Loucy (cell line): Measurements from ENCODE around the gene EXOC2.

ENCODE experiments used
- H2AFZ ChIP-seq: fragments of 200-600 bp; sonication (generic); 2 replicates; pipeline ENCODE4 v1.6.0; 2016; ENCODE audit warnings: antibody characterized with exemption, mild to moderate bottlenecking, low read length, moderate library complexity
- H3F3A ChIP-seq: fragments of 200-600 bp; 2 replicates; pipeline ENCODE4 v1.6.0; 2016; ENCODE audit warnings: antibody characterized with exemption, low read depth, mild to moderate bottlenecking
- H3K27me3 ChIP-seq: fragments of 200-600 bp; sonication (generic); 2 replicates; pipeline ENCODE4 v1.6.1; 2014; ENCODE audit warnings: low read length, mild to moderate bottlenecking; ENCODE audit not compliant: insufficient read depth, poor library complexity, severe bottlenecking
- H3K36me3 ChIP-seq: fragments of 200-600 bp; sonication (generic); 2 replicates; pipeline ENCODE4 v1.6.1; 2016; ENCODE audit warnings: low read length; ENCODE audit not compliant: insufficient read depth
- H3K4me1 ChIP-seq: fragments of 200-600 bp; sonication (generic); 2 replicates; pipeline ENCODE4 v1.5.1; 2014; ENCODE audit warnings: low read length, mild to moderate bottlenecking; ENCODE audit not compliant: insufficient read depth, poor library complexity, severe bottlenecking
- H3K4me2 ChIP-seq: fragments of 200-600 bp; sonication (generic); 2 replicates; pipeline ENCODE4 v1.6.0; 2014; ENCODE audit warnings: antibody characterized with exemption, low read length, low read depth, mild to moderate bottlenecking; ENCODE audit not compliant: poor library complexity, severe bottlenecking
- H3K4me3 ChIP-seq: fragments of 200-600 bp; sonication (generic); 2 replicates; pipeline ENCODE4 v1.5.1; 2014; ENCODE audit warnings: low read length, mild to moderate bottlenecking, mixed read lengths; ENCODE audit not compliant: poor library complexity, severe bottlenecking
- H3K79me2 ChIP-seq: fragments of 200-600 bp; sonication (generic); 2 replicates; pipeline ENCODE4 v1.6.1; 2014; ENCODE audit warnings: low read length; ENCODE audit not compliant: insufficient read depth
- H3K9ac ChIP-seq: fragments of 200-600 bp; sonication (generic); 2 replicates; pipeline ENCODE4 v1.6.0; 2014; ENCODE audit warnings: mild to moderate bottlenecking, low read depth, low read length, moderate library complexity; ENCODE audit not compliant: poor library complexity, severe bottlenecking
- H3K9me2 ChIP-seq: fragments of 200-600 bp; sonication (generic); replicated peaks from 2 replicates; pipeline ENCODE4 v1.6.1; 2016; ENCODE audit warnings: low read depth, low read length, mixed read lengths
- H3K9me3 ChIP-seq: fragments of 200-600 bp; sonication (generic); 2 replicates; pipeline ENCODE4 v1.6.1; 2014; ENCODE audit warnings: mild to moderate bottlenecking, antibody characterized with exemption, low read length, low read depth; ENCODE audit not compliant: insufficient read depth
- H4K20me1 ChIP-seq: fragments of 200-600 bp; sonication (generic); 2 replicates; pipeline ENCODE4 v1.6.0; 2014; ENCODE audit warnings: antibody characterized with exemption, low read length, mild to moderate bottlenecking; ENCODE audit not compliant: insufficient read depth, poor library complexity, severe bottlenecking
- EZH2phosphoT487 ChIP-seq: fragments of 200-600 bp; IDR thresholded peaks from 2 replicates; pipeline ENCODE4 v1.6.1; 2018; ENCODE audit warnings: antibody characterized with exemption, mild to moderate bottlenecking, moderate library complexity, borderline replicate concordance
- TF ChIP-seq, protein P1 (sequence below): fragments of 200-600 bp; sonication (generic); conservative IDR thresholded peaks from 2 replicates; pipeline ENCODE4 v1.5.1; 2014; ENCODE audit warnings: mild to moderate bottlenecking, antibody characterized with exemption, low read length

The EXOC2 gene

DNA sequence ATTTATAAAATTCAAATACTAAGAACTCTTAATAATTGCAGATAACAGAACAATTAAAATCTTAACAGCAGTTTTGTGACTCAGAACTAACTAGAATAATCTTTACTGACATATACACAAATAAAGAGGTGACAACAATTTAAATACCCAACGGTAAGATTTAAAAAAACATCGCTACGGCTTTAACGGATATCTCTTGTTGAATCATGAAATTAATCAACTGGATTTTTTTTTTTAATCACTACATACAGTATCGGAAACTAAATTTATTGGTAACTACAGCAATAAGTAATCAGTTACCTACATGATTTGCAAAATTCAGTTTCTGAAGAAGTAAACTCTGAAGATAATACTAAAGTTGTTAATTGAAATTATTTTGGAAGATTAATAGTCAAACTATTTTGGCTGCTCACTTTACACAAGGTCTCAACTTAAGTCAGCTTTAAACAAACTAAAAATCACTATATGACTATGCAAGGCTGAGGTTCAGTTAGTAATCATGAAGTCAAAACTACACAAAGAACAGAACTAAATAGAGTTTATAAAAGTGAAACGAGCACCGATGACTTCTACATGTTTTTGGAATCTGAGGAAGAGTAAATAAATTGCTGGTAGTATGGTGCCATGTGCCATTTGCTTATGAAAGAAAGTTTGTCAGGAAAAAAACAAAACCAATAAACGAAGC, 164.8 kb downstream of the EXOC2 start:
- Histone ChIP-seq H3K27me3 (no peaks in the 10 kb centered on the region), H3K9me2 (no peaks in the 10 kb centered on the region), H3K79me2 (no peaks in the 10 kb centered on the region), H3F3A (no peaks in the 10 kb centered on the region), H3K9me3 (no peaks in the 10 kb centered on the region), H3K36me3 (no peaks in the 10 kb centered on the region), H3K4me2 (no peak overlapping the region), H3K4me3 (no peak overlapping the region), H2AFZ (no peak overlapping the region), H3K9ac (no peak overlapping the region), H4K20me1 (no peaks in the 10 kb centered on the region), H3K4me1 (no peaks in the 10 kb centered on the region)
- no peak for TF ChIP-seq EZH2phosphoT487
- TF ChIP-seq, protein P1, sequence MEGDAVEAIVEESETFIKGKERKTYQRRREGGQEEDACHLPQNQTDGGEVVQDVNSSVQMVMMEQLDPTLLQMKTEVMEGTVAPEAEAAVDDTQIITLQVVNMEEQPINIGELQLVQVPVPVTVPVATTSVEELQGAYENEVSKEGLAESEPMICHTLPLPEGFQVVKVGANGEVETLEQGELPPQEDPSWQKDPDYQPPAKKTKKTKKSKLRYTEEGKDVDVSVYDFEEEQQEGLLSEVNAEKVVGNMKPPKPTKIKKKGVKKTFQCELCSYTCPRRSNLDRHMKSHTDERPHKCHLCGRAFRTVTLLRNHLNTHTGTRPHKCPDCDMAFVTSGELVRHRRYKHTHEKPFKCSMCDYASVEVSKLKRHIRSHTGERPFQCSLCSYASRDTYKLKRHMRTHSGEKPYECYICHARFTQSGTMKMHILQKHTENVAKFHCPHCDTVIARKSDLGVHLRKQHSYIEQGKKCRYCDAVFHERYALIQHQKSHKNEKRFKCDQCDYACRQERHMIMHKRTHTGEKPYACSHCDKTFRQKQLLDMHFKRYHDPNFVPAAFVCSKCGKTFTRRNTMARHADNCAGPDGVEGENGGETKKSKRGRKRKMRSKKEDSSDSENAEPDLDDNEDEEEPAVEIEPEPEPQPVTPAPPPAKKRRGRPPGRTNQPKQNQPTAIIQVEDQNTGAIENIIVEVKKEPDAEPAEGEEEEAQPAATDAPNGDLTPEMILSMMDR = no peak

DNA sequence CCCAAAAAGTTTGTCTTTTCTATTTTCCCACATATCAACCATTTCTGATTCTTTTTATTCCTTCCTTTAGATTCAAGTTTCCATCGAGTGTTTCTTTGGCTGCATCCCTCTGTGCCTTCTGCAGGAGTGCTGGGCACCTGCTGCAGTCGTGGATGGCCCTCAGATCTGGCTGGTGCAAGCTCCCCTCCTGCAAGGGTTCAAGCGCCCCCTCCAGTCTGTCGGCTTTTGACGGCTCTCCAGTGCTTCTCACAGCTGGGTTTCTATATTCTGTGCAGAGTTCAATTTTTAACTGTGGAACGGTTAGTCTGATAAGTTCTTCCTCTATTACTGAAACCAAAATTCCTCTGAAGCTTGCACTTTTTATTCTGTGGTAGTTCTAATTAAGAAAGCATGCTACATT, 168.1 kb downstream of the EXOC2 start:
- Histone ChIP-seq H3K27me3 (no peaks in the 10 kb centered on the region), H3K4me1 (no peaks in the 10 kb centered on the region), H4K20me1 (no peaks in the 10 kb centered on the region), H3K4me3 (no peak overlapping the region), H3K36me3 (no peaks in the 10 kb centered on the region; the same call in 1 of the 2 replicates), H3K9me2 (no peaks in the 10 kb centered on the region), H3K79me2 (no peaks in the 10 kb centered on the region), H2AFZ (no peak overlapping the region), H3K9me3 (no peaks in the 10 kb centered on the region; the same call in 1 of the 2 replicates), H3F3A (no peaks in the 10 kb centered on the region), H3K9ac (no peak overlapping the region), H3K4me2 (no peak overlapping the region)
- TF ChIP-seq, protein P1 = peak; percentile 73
- TF ChIP-seq EZH2phosphoT487 = no peak

DNA sequence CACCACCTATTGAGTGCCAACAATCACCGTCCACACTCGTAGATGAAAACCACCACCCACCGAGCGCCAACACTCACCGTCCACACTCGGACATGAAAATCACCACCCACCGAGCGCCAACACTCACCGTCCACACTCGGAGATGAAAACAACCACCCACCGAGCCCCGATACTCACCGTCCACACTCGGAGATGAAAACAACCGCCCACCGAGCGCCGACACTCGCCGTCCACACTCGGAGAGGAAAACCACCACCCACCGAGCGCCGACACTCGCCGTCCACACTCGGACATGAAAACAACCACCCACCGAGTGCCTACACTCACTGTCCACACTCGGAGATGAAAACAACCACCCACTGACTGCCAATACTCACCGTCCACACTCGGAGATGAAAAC, 172.1 kb downstream of the EXOC2 start:
- TF ChIP-seq EZH2phosphoT487 = no peak
- TF ChIP-seq, protein P1 = no peak
- Histone ChIP-seq H3K9ac (no peak overlapping the region), H3K36me3 (no peaks in the 10 kb centered on the region; the same call in 1 of the 2 replicates), H3K9me3 (no peaks in the 10 kb centered on the region; the same call in 1 of the 2 replicates), H3F3A (no peaks in the 10 kb centered on the region), H4K20me1 (no peaks in the 10 kb centered on the region), H3K4me1 (no peaks in the 10 kb centered on the region), H3K27me3 (no peaks in the 10 kb centered on the region), H3K9me2 (no peaks in the 10 kb centered on the region), H3K4me3 (no peak overlapping the region), H3K79me2 (no peaks in the 10 kb centered on the region), H3K4me2 (no peak overlapping the region), H2AFZ (no peak overlapping the region)
